ENCODE results near the gene TMCO1.
"Not testable (repeated sequence)": the region's sequence is repeated elsewhere in the genome, so short reads cannot be mapped to it uniquely, and the experiment has no call there.

The TMCO1 gene

GRCh38 chr1:165712764-165713163, 55.9 kb downstream of the TMCO1 start:
- Histone ChIP-seq H3K9ac (ENCODE audit: low read depth, low read length, poor library complexity, severe bottlenecking) (no peak overlapping the region), H3K4me1 (ENCODE audit: insufficient read depth, low read length, poor library complexity, severe bottlenecking) (no peaks in the 10 kb centered on the region), H3K27me3 (ENCODE audit: insufficient read depth, low read length, poor library complexity, severe bottlenecking) (no peaks in the 10 kb centered on the region), H3K4me3 (ENCODE audit: low read length, poor library complexity, severe bottlenecking) (no peak overlapping the region), H3F3A (ENCODE audit: low read depth) (no peaks in the 10 kb centered on the region), H3K4me2 (ENCODE audit: low read depth, low read length, poor library complexity, severe bottlenecking) (no peak overlapping the region), H4K20me1 (ENCODE audit: insufficient read depth, low read length, poor library complexity, severe bottlenecking) (no peaks in the 10 kb centered on the region), H3K9me2 (replicated peaks; ENCODE audit: low read depth, low read length) (no peaks in the 10 kb centered on the region), H3K36me3 (ENCODE audit: insufficient read depth, low read length) (no peaks in the 10 kb centered on the region), H3K9me3 (ENCODE audit: insufficient read depth, low read depth, low read length) (no peaks in the 10 kb centered on the region), H3K79me2 (ENCODE audit: insufficient read depth, low read length) (no peaks in the 10 kb centered on the region), H2AFZ (ENCODE audit: low read length) (no peak overlapping the region)
- TF ChIP-seq EZH2phosphoT487 (IDR thresholded peaks at IDR 0.05; ENCODE audit: borderline replicate concordance): no peak
- TF ChIP-seq, protein P1, sequence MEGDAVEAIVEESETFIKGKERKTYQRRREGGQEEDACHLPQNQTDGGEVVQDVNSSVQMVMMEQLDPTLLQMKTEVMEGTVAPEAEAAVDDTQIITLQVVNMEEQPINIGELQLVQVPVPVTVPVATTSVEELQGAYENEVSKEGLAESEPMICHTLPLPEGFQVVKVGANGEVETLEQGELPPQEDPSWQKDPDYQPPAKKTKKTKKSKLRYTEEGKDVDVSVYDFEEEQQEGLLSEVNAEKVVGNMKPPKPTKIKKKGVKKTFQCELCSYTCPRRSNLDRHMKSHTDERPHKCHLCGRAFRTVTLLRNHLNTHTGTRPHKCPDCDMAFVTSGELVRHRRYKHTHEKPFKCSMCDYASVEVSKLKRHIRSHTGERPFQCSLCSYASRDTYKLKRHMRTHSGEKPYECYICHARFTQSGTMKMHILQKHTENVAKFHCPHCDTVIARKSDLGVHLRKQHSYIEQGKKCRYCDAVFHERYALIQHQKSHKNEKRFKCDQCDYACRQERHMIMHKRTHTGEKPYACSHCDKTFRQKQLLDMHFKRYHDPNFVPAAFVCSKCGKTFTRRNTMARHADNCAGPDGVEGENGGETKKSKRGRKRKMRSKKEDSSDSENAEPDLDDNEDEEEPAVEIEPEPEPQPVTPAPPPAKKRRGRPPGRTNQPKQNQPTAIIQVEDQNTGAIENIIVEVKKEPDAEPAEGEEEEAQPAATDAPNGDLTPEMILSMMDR (conservative IDR thresholded peaks at IDR 0.05; ENCODE audit: low read length): no peak

DNA sequence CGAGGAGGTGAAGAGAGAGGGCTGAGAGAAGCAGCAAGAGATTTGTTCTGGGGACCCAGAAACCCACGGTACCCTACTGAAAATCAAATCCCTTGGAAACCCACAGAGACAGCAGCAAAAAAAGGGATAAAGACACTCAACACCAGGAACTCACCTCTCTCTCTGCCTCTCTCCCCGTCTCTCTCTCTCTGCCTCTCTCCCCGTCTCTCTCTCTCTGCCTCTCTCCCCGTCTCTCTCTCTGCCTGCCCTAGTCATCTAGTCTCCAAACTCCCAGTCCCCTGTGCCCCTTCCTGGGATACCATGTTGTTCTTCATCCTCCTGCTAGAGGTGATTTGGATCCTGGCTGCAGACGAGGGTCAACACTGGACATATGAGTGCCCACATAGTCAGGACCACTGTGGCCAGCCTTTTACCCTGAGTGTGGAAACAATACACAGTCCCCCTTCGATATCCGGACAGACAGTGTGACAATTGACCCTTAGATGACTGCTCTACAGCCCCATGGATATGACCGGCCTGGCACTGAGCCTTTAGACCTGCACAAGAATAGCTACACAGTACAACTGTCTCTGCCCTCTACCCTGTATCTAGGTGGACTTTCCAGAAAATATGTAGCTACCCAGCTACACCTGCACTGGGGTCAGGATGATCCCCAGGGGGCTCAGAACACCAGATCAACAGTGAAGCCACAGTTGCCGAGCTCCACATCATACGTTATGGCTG, 60.5 kb downstream of the TMCO1 start:
- H3K4me3 ChIP-seq (ENCODE audit: low read length, poor library complexity, severe bottlenecking): no peak overlapping the region
- no peak for TF ChIP-seq EZH2phosphoT487 (IDR thresholded peaks at IDR 0.05; ENCODE audit: borderline replicate concordance)
- TF ChIP-seq, protein P1 (conservative IDR thresholded peaks at IDR 0.05; ENCODE audit: low read length): no peak
- H3K9ac ChIP-seq (ENCODE audit: low read depth, low read length, poor library complexity, severe bottlenecking): no peak overlapping the region
- no peaks in the 10 kb centered on the region for H3K4me1 ChIP-seq (ENCODE audit: insufficient read depth, low read length, poor library complexity, severe bottlenecking)
- no peaks in the 10 kb centered on the region for H3K36me3 ChIP-seq (ENCODE audit: insufficient read depth, low read length)
- no peaks in the 10 kb centered on the region for H4K20me1 ChIP-seq (ENCODE audit: insufficient read depth, low read length, poor library complexity, severe bottlenecking)
- H3F3A ChIP-seq (ENCODE audit: low read depth): no peaks in the 10 kb centered on the region
- H3K27me3 ChIP-seq (ENCODE audit: insufficient read depth, low read length, poor library complexity, severe bottlenecking): no peaks in the 10 kb centered on the region
- H3K9me2 ChIP-seq (replicated peaks; ENCODE audit: low read depth, low read length): no peaks in the 10 kb centered on the region
- no peak overlapping the region for H2AFZ ChIP-seq (ENCODE audit: low read length)
- H3K4me2 ChIP-seq (ENCODE audit: low read depth, low read length, poor library complexity, severe bottlenecking): no peak overlapping the region
- H3K79me2 ChIP-seq (ENCODE audit: insufficient read depth, low read length): no peaks in the 10 kb centered on the region
- no peaks in the 10 kb centered on the region for H3K9me3 ChIP-seq (ENCODE audit: insufficient read depth, low read depth, low read length)

- no peaks in the 10 kb centered on the region; the same call in 1 of the 2 replicates for H3K79me2 ChIP-seq (ENCODE audit: insufficient read depth, low read length)
- H3F3A ChIP-seq (ENCODE audit: low read depth): no peaks in the 10 kb centered on the region; the same call in 1 of the 2 replicates
- H3K36me3 ChIP-seq (ENCODE audit: insufficient read depth, low read length): no peaks in the 10 kb centered on the region
- no peaks in the 10 kb centered on the region for H3K9me3 ChIP-seq (ENCODE audit: insufficient read depth, low read depth, low read length)
- peaks cover 10% of the 10 kb centered on the region for H3K4me1 ChIP-seq (ENCODE audit: insufficient read depth, low read length, poor library complexity, severe bottlenecking)
- TF ChIP-seq, protein P1 (conservative IDR thresholded peaks at IDR 0.05; ENCODE audit: low read length): no peak
- no peak for TF ChIP-seq EZH2phosphoT487 (IDR thresholded peaks at IDR 0.05; ENCODE audit: borderline replicate concordance)
- H3K9me2 ChIP-seq (replicated peaks; ENCODE audit: low read depth, low read length): no peaks in the 10 kb centered on the region
- no peak overlapping the region for H3K9ac ChIP-seq (ENCODE audit: low read depth, low read length, poor library complexity, severe bottlenecking)
- no peaks in the 10 kb centered on the region for H3K27me3 ChIP-seq (ENCODE audit: insufficient read depth, low read length, poor library complexity, severe bottlenecking)
- H2AFZ ChIP-seq (ENCODE audit: low read length): no peak overlapping the region
- no peak overlapping the region for H3K4me2 ChIP-seq (ENCODE audit: low read depth, low read length, poor library complexity, severe bottlenecking)
- H4K20me1 ChIP-seq (ENCODE audit: insufficient read depth, low read length, poor library complexity, severe bottlenecking): no peaks in the 10 kb centered on the region
- no peak overlapping the region for H3K4me3 ChIP-seq (ENCODE audit: low read length, poor library complexity, severe bottlenecking)
These were observed 65.0 kb downstream of the TMCO1 start for GRCh38 chr1:165703648-165704047.

- H3F3A ChIP-seq (ENCODE audit: low read depth); H3K4me3 ChIP-seq (ENCODE audit: low read length, poor library complexity, severe bottlenecking); H2AFZ ChIP-seq (ENCODE audit: low read length); H3K4me2 ChIP-seq (ENCODE audit: low read depth, low read length, poor library complexity, severe bottlenecking); H3K36me3 ChIP-seq (ENCODE audit: insufficient read depth, low read length); H3K9ac ChIP-seq (ENCODE audit: low read depth, low read length, poor library complexity, severe bottlenecking); H3K9me3 ChIP-seq (ENCODE audit: insufficient read depth, low read depth, low read length); H4K20me1 ChIP-seq (ENCODE audit: insufficient read depth, low read length, poor library complexity, severe bottlenecking); H3K79me2 ChIP-seq (ENCODE audit: insufficient read depth, low read length); H3K9me2 ChIP-seq (replicated peaks; ENCODE audit: low read depth, low read length); H3K27me3 ChIP-seq (ENCODE audit: insufficient read depth, low read length, poor library complexity, severe bottlenecking): not testable (repeated sequence)
- peaks cover 18% of the 10 kb centered on the region for H3K4me1 ChIP-seq (ENCODE audit: insufficient read depth, low read length, poor library complexity, severe bottlenecking)
These were observed 66.7 kb downstream of the TMCO1 start for GRCh38 chr1:165701922-165702321.

Data from Loucy (cell line).